ENCODE data around the gene CRYBG1.

The CRYBG1 gene

DNA sequence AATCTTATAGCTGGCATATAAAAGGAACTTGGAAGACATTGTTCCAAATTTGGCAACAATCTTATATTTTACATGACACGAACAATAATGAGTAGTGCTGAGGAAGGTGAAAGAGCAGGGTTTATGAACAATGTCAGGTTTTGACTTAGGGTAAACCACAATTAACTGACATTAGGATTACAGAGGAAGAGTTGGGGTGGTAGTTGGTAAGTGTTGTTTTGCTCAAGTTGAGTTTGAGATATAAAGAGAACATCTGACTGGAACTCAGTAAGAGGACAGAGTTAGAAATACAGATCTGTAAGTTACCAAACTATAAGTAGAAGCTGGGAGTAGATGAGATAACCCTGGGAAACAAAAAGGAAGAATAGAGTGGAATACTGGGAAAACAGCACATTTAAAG is 253.6 kb downstream of the CRYBG1 start:
- no peak overlapping the region for H3K27ac ChIP-seq
- TF ChIP-seq, protein P1, sequence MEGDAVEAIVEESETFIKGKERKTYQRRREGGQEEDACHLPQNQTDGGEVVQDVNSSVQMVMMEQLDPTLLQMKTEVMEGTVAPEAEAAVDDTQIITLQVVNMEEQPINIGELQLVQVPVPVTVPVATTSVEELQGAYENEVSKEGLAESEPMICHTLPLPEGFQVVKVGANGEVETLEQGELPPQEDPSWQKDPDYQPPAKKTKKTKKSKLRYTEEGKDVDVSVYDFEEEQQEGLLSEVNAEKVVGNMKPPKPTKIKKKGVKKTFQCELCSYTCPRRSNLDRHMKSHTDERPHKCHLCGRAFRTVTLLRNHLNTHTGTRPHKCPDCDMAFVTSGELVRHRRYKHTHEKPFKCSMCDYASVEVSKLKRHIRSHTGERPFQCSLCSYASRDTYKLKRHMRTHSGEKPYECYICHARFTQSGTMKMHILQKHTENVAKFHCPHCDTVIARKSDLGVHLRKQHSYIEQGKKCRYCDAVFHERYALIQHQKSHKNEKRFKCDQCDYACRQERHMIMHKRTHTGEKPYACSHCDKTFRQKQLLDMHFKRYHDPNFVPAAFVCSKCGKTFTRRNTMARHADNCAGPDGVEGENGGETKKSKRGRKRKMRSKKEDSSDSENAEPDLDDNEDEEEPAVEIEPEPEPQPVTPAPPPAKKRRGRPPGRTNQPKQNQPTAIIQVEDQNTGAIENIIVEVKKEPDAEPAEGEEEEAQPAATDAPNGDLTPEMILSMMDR (conservative IDR thresholded peaks at IDR 0.05): no peak
- no peak for TF ChIP-seq ZFX (IDR thresholded peaks at IDR 0.05)

DNA sequence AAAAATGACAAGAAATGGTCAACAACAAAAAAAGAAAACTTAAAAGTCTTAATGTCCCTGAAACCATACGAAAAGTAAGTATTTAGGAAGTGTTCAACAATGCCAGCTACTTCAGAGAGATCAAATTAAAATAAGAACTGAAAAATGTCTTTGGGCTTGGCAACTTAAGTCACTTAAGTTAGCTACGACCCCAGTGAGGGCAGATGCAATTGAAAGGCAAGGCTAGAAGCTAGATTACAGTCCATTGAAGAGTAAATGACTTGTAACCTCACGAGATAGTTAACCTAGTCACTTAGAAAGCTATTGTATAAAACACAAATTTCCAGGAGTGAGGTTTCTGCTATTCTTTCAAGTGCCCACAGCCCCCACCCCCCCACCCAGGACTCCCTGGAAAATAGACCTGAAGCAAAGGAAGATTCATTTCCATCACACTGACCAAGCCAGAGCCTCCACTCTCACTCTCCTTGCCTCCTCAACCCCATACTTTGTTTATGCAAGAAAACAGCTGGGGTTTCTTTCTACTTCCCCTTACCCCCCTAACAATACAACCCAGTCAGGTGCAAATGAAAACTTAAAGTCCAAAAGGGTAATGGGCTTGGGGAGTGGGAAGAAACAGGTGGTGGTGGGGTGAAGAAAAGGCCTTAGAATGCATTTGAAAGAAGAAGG is 254.2 kb downstream of the CRYBG1 start:
- TF ChIP-seq ZFX (IDR thresholded peaks at IDR 0.05): no peak
- TF ChIP-seq, protein P1 (conservative IDR thresholded peaks at IDR 0.05): no peak
- H3K27ac ChIP-seq: no peak overlapping the region

DNA sequence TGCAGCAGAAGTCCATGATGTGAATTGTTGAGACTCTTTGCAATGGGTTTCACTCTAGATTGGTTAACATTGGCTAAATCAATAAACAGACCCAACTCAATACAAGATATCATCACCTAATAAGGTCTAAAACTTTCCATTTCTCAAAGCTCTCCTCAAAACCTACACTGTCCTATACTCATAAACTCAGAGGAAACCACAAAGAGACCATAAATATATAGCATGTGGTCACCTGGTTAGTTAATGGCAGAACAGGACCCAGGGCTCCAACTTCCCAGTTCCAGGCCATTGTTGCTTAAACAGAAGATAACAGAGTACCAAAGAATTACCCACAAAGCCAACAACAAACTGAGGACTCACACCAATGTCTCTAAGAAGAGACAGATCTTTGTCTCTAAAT is 256.8 kb downstream of the CRYBG1 start:
- H3K27ac ChIP-seq: no peak overlapping the region
- no peak for TF ChIP-seq ZFX (IDR thresholded peaks at IDR 0.05)
- TF ChIP-seq, protein P1 (conservative IDR thresholded peaks at IDR 0.05): no peak

DNA sequence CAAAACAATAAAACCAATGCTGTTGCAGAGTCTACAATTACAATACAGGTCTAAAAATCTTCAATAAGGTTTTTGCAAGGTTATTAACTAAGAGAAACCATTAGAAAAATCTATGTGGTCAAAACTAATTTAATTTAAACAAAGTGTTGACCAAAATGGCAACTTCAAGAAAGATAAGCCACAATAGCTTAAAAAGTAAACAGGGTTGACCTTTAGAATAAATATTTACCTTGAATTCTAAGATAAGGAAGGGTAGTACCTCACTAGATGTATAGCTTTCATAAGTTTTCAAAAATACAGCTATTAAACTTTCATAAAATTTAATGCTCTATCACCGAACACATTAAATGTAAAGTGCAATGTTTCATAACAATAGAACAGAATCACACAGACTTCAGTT is 257.3 kb downstream of the CRYBG1 start:
- TF ChIP-seq, protein P1 (conservative IDR thresholded peaks at IDR 0.05): no peak
- TF ChIP-seq ZFX (IDR thresholded peaks at IDR 0.05): no peak
- H3K27ac ChIP-seq: no peak overlapping the region

GRCh38 chr6:106618324-106618723 is 257.8 kb downstream of the CRYBG1 start:
- TF ChIP-seq, protein P1 (conservative IDR thresholded peaks at IDR 0.05): no peak
- H3K27ac ChIP-seq: no peak overlapping the region

- TF ChIP-seq ZFX (IDR thresholded peaks at IDR 0.05): no peak
- TF ChIP-seq, protein P1 (conservative IDR thresholded peaks at IDR 0.05): no peak
- H3K27ac ChIP-seq: no peak overlapping the region
These were observed 258.7 kb downstream of the CRYBG1 start for GRCh38 chr6:106619223-106619622.

DNA sequence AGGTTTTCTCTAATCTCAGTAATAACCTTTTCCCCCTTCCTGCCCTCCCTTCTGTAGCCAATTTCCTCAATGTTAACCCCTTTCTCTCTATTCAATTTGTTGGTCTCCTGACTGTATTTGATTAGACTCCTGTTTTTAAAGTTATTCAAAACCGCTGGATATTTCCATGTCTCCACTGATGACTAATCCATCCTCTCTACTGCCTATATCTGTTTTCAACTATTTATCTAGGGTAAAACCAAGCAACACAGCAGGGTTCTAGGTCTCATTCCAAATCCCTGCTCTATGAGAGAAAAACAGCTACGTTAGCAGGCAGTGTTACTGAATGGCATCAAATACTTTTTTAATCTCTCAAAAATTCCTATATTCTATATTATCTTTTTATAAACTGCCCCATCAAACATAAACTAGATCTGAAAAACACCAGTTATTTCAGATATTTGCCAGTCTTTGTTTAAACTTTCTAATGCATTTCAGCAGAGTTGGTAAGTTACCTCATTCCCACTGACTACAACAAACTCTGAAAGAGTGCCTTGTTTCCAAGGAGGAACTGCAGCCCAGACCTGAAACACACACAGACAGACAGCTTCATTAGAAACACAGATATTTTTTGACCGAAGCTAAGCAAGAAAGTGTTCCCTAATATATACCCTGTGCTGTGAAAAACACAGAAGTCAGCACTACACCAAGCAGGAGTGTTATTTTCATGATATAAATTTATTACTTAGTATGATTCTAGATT is 260.6 kb downstream of the CRYBG1 start:
- TF ChIP-seq ZFX (IDR thresholded peaks at IDR 0.05): no peak
- TF ChIP-seq, protein P1 (conservative IDR thresholded peaks at IDR 0.05): no peak
- no peak overlapping the region for H3K27ac ChIP-seq
